GM19351 (cell line): ENCODE measurements around the gene HAUS5.
A peak's percentile ranks its signal among the peaks of the same experiment; 100 is the strongest.
"Not testable (repeated sequence)": the region's sequence is repeated elsewhere in the genome, so short reads cannot be mapped to it uniquely, and the experiment has no call there.

Experiments used
- ATAC-seq: cut with Tn5 transposase; IDR thresholded peaks from one replicate; pipeline ENCODE4 v1.9.1; 2021; ENCODE audit warnings: mild to moderate bottlenecking, moderate library complexity; ENCODE audit not compliant: unreplicated experiment

HAUS5 gene

GRCh38 chr19:35607170-35607569 lies 5.4 kb upstream of the HAUS5 start:
- not testable (repeated sequence) for ATAC-seq

- no peak for ATAC-seq
Observed at GRCh38 chr19:35607661-35608060, 4.9 kb upstream of the HAUS5 start.

GRCh38 chr19:35608251-35608650 lies 4.3 kb upstream of the HAUS5 start:
- no peak for ATAC-seq

- ATAC-seq = no peak
Observed at GRCh38 chr19:35609851-35610353, 2.6 kb upstream of the HAUS5 start.

GRCh38 chr19:35612224-35612558 lies 344 bp upstream of the HAUS5 start:
- no peak for ATAC-seq

GRCh38 chr19:35613574-35613973 lies 1.0 kb downstream of the HAUS5 start:
- no peak for ATAC-seq

- ATAC-seq = no peak
Observed at GRCh38 chr19:35615036-35615435, 2.5 kb downstream of the HAUS5 start.

GRCh38 chr19:35618857-35619256 lies 6.3 kb downstream of the HAUS5 start:
- no peak for ATAC-seq

- ATAC-seq = no peak
Observed at GRCh38 chr19:35619290-35619923, 6.9 kb downstream of the HAUS5 start.

GRCh38 chr19:35620001-35620400 lies 7.5 kb downstream of the HAUS5 start:
- no peak for ATAC-seq

- ATAC-seq = no peak
Observed at GRCh38 chr19:35621708-35622107, 9.2 kb downstream of the HAUS5 start.

GRCh38 chr19:35622750-35623149 lies 10.2 kb downstream of the HAUS5 start:
- no peak for ATAC-seq

GRCh38 chr19:35623327-35624010 lies 10.9 kb downstream of the HAUS5 start:
- no peak for ATAC-seq

- ATAC-seq = no peak
Observed at GRCh38 chr19:35628264-35628564, 15.7 kb downstream of the HAUS5 start.

GRCh38 chr19:35628565-35629331 lies 16.2 kb downstream of the HAUS5 start, which contains the start of gene RBM42:
TSS of gene RBM42 (plus strand) at chr19:35629036. CDS start at chr19:35629154, 118 bp downstream.
- peak; percentile 99 for ATAC-seq

GRCh38 chr19:35629332-35629633 lies 16.7 kb downstream of the HAUS5 start:
- ATAC-seq = no peak

GRCh38 chr19:35633727-35634440 lies 21.3 kb downstream of the HAUS5 start:
- ATAC-seq = no peak

GRCh38 chr19:35636651-35637050 lies 24.1 kb downstream of the HAUS5 start:
- no peak for ATAC-seq

- no peak for ATAC-seq
Observed at GRCh38 chr19:35637165-35637564, 24.6 kb downstream of the HAUS5 start.

- no peak for ATAC-seq
Observed at GRCh38 chr19:35639321-35639639, 26.7 kb downstream of the HAUS5 start.

- ATAC-seq = no peak
Observed at GRCh38 chr19:35639863-35640262, 27.3 kb downstream of the HAUS5 start.
